BJ (cell line): ENCODE measurements around the gene MKNK1. TPM values are rescaled to one million over a fixed set of nuclear protein-coding genes. Genes with fewer than 3 reads are reported as not detected.

Experiments
- CTCF ChIA-PET: fragments of 350-600 bp; formaldehyde crosslinking; extraction: SDS; loops from one replicate; lab custom pipeline; 2021; ENCODE audit warnings: antibody characterized with exemption, inconsistent platforms; lab: Yijun Ruan, JAX
- POLR2A ChIA-PET: fragments of 300-600 bp; sonication (Branson Sonifier 250); formaldehyde crosslinking; extraction: SDS; loops from one replicate; lab custom pipeline; 2021; ENCODE audit warnings: antibody characterized with exemption; lab: Charles Lee
- DNase-seq: peaks from one replicate; pipeline ENCODE4 v3.0.0-alpha.2; 2011; ENCODE audit warnings: low read depth
- H3K27me3 ChIP-seq: 2 replicates; pipeline ENCODE4 v1.6.0; 2011; ENCODE audit warnings: low read length; ENCODE audit not compliant: control insufficient read depth, insufficient read depth
- H3K36me3 ChIP-seq: 2 replicates; pipeline ENCODE4 v1.5.1; 2011; ENCODE audit warnings: low read length; ENCODE audit not compliant: control insufficient read depth, insufficient read depth
- H3K4me3 ChIP-seq: 2 replicates; pipeline ENCODE4 v1.5.1; 2011; ENCODE audit warnings: low read depth, mild to moderate bottlenecking, control low read depth, low read length
- CTCF ChIP-seq: IDR thresholded peaks from 2 replicates; pipeline ENCODE4 v1.5.1; 2011; ENCODE audit warnings: low read depth, mild to moderate bottlenecking, control low read depth, inconsistent platforms, low read length, moderate library complexity; ENCODE audit not compliant: insufficient read depth
- polyA plus RNA-seq: library from polyadenylated mRNA; depleted of rRNA; stranded (reverse); fragments of >200 nt; gene quantifications from 2 replicates; pipeline ENCODE4 v1.2.3, GENCODE V29; 2011

MKNK1 gene
- polyA plus RNA-seq, 1 experiment: 30.1 TPM

GRCh38 chr1:46592823-46593222, 11.2 kb downstream of the MKNK1 start:
- TF ChIP-seq CTCF: no peak
- POLR2A ChIA-PET: no interaction called here
- CTCF ChIA-PET: no interaction called here

GRCh38 chr1:46589529-46589928, 14.5 kb downstream of the MKNK1 start:
- no peaks in the 10 kb centered on the region for H3K27me3 ChIP-seq
- H3K36me3 ChIP-seq: peaks cover 14% of the 10 kb centered on the region
- H3K4me3 ChIP-seq: no peak overlapping the region
- CTCF ChIA-PET: interaction anchor here (1.3 kb wide), 1 partner anchor 11 kb away, joined by 4 read pairs; no protein-coding TSS in a partner anchor
- DNase-seq: no peak
- TF ChIP-seq CTCF: no peak
- POLR2A ChIA-PET: no interaction called here

More at GRCh38 chr1:46592823-46593222, 11.2 kb downstream of the MKNK1 start:
- peaks cover 12% of the 10 kb centered on the region for H3K36me3 ChIP-seq
- DNase-seq: no peak
- no peak overlapping the region for H3K4me3 ChIP-seq
- no peaks in the 10 kb centered on the region for H3K27me3 ChIP-seq

GRCh38 chr1:46587069-46587468, 17.0 kb downstream of the MKNK1 start:
- Histone ChIP-seq H3K36me3 (peaks cover 23% of the 10 kb centered on the region), H3K4me3 (no peak overlapping the region), H3K27me3 (no peaks in the 10 kb centered on the region)
- no peak for DNase-seq
- POLR2A ChIA-PET: no interaction called here
- TF ChIP-seq CTCF: no peak
- CTCF ChIA-PET: interaction anchor here (1.6 kb wide), 1 partner anchor 11 kb away, joined by 3 read pairs; no protein-coding TSS in a partner anchor

- Histone ChIP-seq H3K4me3 (no peak overlapping the region), H3K27me3 (no peaks in the 10 kb centered on the region), H3K36me3 (peaks cover 19% of the 10 kb centered on the region)
- no peak for TF ChIP-seq CTCF
- ChIA-PET CTCF (interaction anchor here (1.3 to 1.6 kb wide), 2 partner anchors 9 to 14 kb away, joined by 3 to 4 read pairs; no protein-coding TSS in a partner anchor), POLR2A (interaction anchor here (0.6 kb wide), 1 partner anchor 19 kb away, joined by 16 read pairs; the partner anchor contains the start of gene MKNK1)
- no peak for DNase-seq
Observed at GRCh38 chr1:46585312-46585938, 18.6 kb downstream of the MKNK1 start.

GRCh38 chr1:46583494-46583893, 20.6 kb downstream of the MKNK1 start:
- Histone ChIP-seq H3K4me3 (no peak overlapping the region), H3K27me3 (no peaks in the 10 kb centered on the region), H3K36me3 (peaks cover 14% of the 10 kb centered on the region)
- TF ChIP-seq CTCF: no peak
- DNase-seq: no peak
- ChIA-PET POLR2A (no interaction called here), CTCF (interaction anchor here (1.0 to 1.2 kb wide), 2 partner anchors 32 to 66 kb away, joined by 3 read pairs; partner anchors contain the start of gene KNCN)
